ENCODE results near the gene SELENOT.

- TF ChIP-seq CTCF (IDR thresholded peaks at IDR 0.05): no peak
- no peak for TF ChIP-seq EZH2 (IDR thresholded peaks at IDR 0.05; ENCODE audit: borderline replicate concordance, insufficient read depth, low read depth, low read length, poor library complexity, severe bottlenecking)
Measured at GRCh38 chr3:150653110-150653561, 50.0 kb downstream of the SELENOT start.
